Calu3 (cell line): ENCODE data around the gene RNF213. TPM values are rescaled to one million over a fixed set of nuclear protein-coding genes. Genes with fewer than 3 reads are reported as not detected.

Experiments
- BruUV-seq: library from RNA; stranded (reverse); fragments of 400-500 nt; replicated peaks from 2 replicates; lab custom pipeline; 2021; lab: Mats Ljungman, UMichigan
- CTCF ChIA-PET: fragments of 300-600 bp; sonication (Branson Sonifier 250); formaldehyde crosslinking; loops from one replicate; lab custom pipeline; 2022; ENCODE audit warnings: antibody characterized with exemption; lab: Charles Lee
- DNase-seq: peaks from one replicate; pipeline ENCODE4 v3.0.0; 2022
- H3K27ac Mint-ChIP-seq: one replicate; pipeline ENCODE4 v1.8.0; 2022; ENCODE audit warnings: mixed read lengths; ENCODE audit not compliant: unreplicated experiment
- H3K27me3 Mint-ChIP-seq: one replicate; pipeline ENCODE4 v1.8.0; 2022; ENCODE audit warnings: mixed read lengths; ENCODE audit not compliant: unreplicated experiment
- H3K36me3 Mint-ChIP-seq: one replicate; pipeline ENCODE4 v1.8.0; 2022; ENCODE audit warnings: mild to moderate bottlenecking, moderate library complexity, mixed read lengths; ENCODE audit not compliant: insufficient read depth, unreplicated experiment
- H3K4me1 Mint-ChIP-seq: one replicate; pipeline ENCODE4 v1.8.0; 2022; ENCODE audit warnings: mild to moderate bottlenecking, low read depth, mixed read lengths; ENCODE audit not compliant: unreplicated experiment
- H3K4me3 Mint-ChIP-seq: one replicate; pipeline ENCODE4 v1.8.0; 2022; ENCODE audit warnings: mild to moderate bottlenecking, low read depth, moderate library complexity, mixed read lengths; ENCODE audit not compliant: unreplicated experiment
- H3K9me3 Mint-ChIP-seq: one replicate; pipeline ENCODE4 v1.8.0; 2022; ENCODE audit warnings: low read depth, mixed read lengths; ENCODE audit not compliant: unreplicated experiment
- intact Hi-C: fragments of 100-400 bp; cut with micrococcal nuclease; formaldehyde crosslinking; loops from one replicate; pipeline ENCODE4 v1.10.0; 2022; ENCODE audit not compliant: unreplicated experiment
- total RNA-seq: library from RNA; stranded (reverse); gene quantifications from 2 replicates; pipeline ENCODE4 v1.2.3, GENCODE V29; 2022
- TF ChIP-seq, protein P1 (sequence below): fragments of 200-600 bp; IDR thresholded peaks from one replicate; pipeline ENCODE4 v1.8.0; 2022; ENCODE audit warnings: antibody characterized with exemption; ENCODE audit not compliant: unreplicated experiment

The RNF213 gene
- total RNA-seq, 1 experiment from 2014 or later = 221 TPM

DNA sequence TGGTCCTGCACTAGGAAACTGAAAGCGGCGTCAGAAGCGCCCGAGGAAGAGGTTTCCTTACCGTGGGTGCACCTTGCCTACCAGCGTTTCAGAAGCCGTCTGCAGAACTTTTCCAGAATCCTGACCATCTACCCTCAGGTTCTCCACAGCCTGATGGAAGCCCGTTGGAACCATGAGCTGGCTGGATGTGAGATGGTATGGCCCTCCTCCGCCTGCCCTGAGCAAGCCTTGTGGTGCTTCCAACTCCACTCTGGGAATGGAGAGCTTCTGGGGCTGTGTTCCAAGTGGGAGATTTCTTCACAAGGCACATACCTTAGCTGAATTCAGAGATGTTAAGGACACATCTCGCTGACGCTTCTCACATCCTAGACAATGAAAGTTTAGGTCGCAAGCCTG lies 102.5 kb downstream of the RNF213 start:
- CTCF ChIA-PET = no interaction called here
- peaks cover 65% of the 10 kb centered on the region for H3K36me3 Mint-ChIP-seq
- H3K27ac Mint-ChIP-seq = no peak overlapping the region
- no peaks in the 10 kb centered on the region for H3K4me1 Mint-ChIP-seq
- no peaks in the 10 kb centered on the region for H3K9me3 Mint-ChIP-seq
- no peak for DNase-seq
- intact Hi-C loops = no loop called here
- TF ChIP-seq, protein P1, sequence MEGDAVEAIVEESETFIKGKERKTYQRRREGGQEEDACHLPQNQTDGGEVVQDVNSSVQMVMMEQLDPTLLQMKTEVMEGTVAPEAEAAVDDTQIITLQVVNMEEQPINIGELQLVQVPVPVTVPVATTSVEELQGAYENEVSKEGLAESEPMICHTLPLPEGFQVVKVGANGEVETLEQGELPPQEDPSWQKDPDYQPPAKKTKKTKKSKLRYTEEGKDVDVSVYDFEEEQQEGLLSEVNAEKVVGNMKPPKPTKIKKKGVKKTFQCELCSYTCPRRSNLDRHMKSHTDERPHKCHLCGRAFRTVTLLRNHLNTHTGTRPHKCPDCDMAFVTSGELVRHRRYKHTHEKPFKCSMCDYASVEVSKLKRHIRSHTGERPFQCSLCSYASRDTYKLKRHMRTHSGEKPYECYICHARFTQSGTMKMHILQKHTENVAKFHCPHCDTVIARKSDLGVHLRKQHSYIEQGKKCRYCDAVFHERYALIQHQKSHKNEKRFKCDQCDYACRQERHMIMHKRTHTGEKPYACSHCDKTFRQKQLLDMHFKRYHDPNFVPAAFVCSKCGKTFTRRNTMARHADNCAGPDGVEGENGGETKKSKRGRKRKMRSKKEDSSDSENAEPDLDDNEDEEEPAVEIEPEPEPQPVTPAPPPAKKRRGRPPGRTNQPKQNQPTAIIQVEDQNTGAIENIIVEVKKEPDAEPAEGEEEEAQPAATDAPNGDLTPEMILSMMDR = no peak
- no TSS peak for BruUV-seq
- H3K27me3 Mint-ChIP-seq = no peaks in the 10 kb centered on the region
- H3K4me3 Mint-ChIP-seq = no peak overlapping the region

DNA sequence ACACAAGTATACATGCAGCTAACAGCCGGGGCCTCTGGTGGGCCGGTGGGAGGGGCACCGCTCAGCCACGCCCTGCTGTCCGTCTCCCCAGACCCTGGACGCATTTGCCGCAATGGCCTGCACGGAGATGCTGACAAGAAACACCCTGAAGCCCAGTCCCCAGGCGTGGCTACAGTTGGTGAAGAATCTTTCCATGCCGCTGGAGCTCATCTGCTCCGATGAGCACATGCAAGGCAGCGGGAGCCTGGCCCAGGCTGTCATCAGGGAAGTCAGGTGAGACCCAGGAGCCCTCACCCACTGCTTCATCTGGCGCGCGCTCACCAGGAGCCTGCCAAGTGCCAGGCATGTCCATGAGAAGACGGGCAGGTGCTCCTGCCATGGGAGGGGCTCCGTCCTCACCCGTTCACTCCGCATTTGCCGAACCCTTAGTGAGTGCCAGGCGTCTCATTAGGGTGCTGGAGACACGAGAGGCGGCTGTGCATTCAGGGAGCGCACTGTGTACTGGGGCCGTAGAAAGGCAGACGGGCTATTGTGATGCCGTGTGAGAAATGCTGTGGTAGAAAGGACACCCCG lies 103.0 kb downstream of the RNF213 start:
- H3K4me1 Mint-ChIP-seq = no peaks in the 10 kb centered on the region
- BruUV-seq = no TSS peak
- no peaks in the 10 kb centered on the region for H3K9me3 Mint-ChIP-seq
- intact Hi-C loops = no loop called here
- DNase-seq = no peak
- no peaks in the 10 kb centered on the region for H3K27me3 Mint-ChIP-seq
- H3K27ac Mint-ChIP-seq = no peak overlapping the region
- CTCF ChIA-PET = no interaction called here
- peaks cover 65% of the 10 kb centered on the region for H3K36me3 Mint-ChIP-seq
- TF ChIP-seq, protein P1 = no peak
- no peak overlapping the region for H3K4me3 Mint-ChIP-seq

DNA sequence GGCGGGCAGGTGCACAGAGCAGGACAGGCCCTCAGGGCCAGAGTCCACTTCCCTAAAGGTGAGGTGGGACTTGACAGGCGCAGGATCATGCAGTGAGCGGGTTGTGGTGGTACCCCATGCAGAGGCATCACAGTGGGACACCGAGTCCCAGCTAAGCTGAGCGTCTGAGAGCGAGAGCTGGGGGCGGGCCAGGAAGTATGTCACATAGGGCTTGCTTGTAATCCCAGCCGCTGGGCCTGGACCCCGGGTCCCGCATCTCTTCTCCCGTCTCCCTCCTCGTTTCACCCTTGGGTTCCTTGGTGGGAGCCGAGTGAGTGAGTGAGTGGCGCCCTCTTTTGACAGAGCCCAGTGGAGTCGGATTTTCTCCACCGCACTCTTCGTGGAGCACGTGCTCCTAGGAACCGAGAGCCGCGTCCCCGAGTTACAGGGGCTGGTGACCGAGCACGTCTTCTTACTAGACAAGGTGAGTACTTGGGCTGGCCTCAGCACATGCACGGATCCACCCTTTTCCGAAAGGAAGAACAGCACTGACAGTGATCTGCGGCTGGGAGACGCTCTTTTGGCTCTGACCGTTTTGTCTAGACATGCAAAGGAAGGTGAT lies 103.5 kb downstream of the RNF213 start:
- Mint-ChIP-seq H3K4me1 (no peaks in the 10 kb centered on the region), H3K9me3 (no peaks in the 10 kb centered on the region), H3K36me3 (peaks cover 65% of the 10 kb centered on the region), H3K27me3 (no peaks in the 10 kb centered on the region), H3K27ac (no peak overlapping the region), H3K4me3 (no peak overlapping the region)
- TF ChIP-seq, protein P1 = no peak
- no peak for DNase-seq
- no TSS peak for BruUV-seq
- CTCF ChIA-PET = no interaction called here
- intact Hi-C loops = no loop called here

DNA sequence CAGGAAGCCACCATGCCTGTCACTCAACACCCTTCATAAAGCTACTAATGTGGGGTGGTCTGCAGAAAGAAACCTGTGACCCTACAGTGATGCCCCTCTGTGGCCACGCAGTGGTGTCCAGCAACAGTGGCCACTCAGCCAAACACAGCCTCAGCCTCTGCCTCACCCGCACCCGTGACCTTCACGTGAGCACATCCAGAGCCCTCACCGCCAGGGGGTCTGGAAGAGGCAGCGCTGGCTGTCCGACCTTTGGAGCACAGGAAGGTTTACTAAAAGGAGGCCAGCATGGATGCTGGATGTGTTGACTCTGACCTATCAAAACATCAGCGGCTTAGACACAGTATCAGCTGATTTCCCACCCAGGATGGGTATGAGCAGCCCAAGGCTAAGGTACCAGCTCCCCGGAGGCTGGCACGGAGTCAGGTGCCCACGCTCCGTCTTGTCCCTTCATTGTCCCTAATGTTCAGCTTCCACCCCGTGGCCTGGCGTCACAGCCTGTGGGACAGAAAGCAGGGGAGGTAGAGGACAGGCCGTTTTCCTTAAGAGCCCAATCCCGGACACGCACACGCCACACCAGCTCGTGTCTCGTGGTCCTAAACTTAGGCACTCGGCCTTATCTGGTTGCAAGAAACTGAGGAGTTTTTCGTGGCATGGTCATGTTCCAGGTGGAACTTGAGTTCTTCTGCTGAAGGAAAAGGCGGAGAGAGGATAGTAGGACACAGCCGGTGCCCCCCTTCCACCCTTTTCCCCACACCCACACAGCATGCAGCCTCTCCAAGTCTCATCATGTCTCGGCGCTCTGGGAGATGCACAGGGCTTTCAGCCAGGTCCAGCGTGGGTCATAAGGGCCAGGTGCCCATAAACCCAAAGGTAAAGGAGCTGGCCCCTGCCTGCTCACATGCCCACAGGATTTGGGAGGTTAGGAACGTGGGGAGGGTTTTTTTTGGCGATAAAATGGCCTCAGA lies 104.6 kb downstream of the RNF213 start:
- Mint-ChIP-seq H3K4me1 (no peaks in the 10 kb centered on the region), H3K36me3 (peaks cover 62% of the 10 kb centered on the region), H3K27ac (no peak overlapping the region), H3K4me3 (no peak overlapping the region), H3K27me3 (no peaks in the 10 kb centered on the region), H3K9me3 (no peaks in the 10 kb centered on the region)
- intact Hi-C loops = no loop called here
- DNase-seq = no peak
- BruUV-seq = no TSS peak
- TF ChIP-seq, protein P1 = no peak
- CTCF ChIA-PET = interaction anchor here (0.5 to 0.6 kb wide), 2 partner anchors 264 to 286 kb away, joined by 3 to 4 read pairs; no protein-coding TSS in a partner anchor
